B cell (primary cell): ENCODE data around the gene FAXDC2.

Source experiments
- CTCF ChIP-seq: fragments of 200-600 bp; IDR thresholded peaks from one replicate; pipeline ENCODE4 v1.8.0; 2022; ENCODE audit warnings: antibody characterized with exemption, mild to moderate bottlenecking
- EZH2 ChIP-seq: IDR thresholded peaks from 2 replicates; pipeline ENCODE4 v1.6.1; 2012; ENCODE audit warnings: borderline replicate concordance, low read depth, mild to moderate bottlenecking, moderate library complexity, low read length; ENCODE audit not compliant: insufficient read depth, poor library complexity, severe bottlenecking

GRCh38 chr5:154849264-154849785 lies 1.1 kb downstream of the FAXDC2 start:
- no peak for TF ChIP-seq CTCF
- TF ChIP-seq EZH2, result no peak
